DOHH2 (cell line): ENCODE measurements around the gene RSU1.

Source experiments
- H3F3A ChIP-seq: fragments of 200-600 bp; sonication (generic), shearing (Covaris generic); 2 replicates; pipeline ENCODE4 v1.6.0; 2016; ENCODE audit warnings: antibody characterized with exemption, mild to moderate bottlenecking; ENCODE audit not compliant: control insufficient read depth, insufficient read depth
- H3K27ac ChIP-seq: fragments of 200-600 bp; sonication (generic); 2 replicates; pipeline ENCODE4 v1.5.1; 2014; ENCODE audit warnings: low read depth, mild to moderate bottlenecking, low read length, moderate library complexity
- H3K27me3 ChIP-seq: fragments of 200-600 bp; sonication (generic); 2 replicates; pipeline ENCODE4 v1.6.1; 2014; ENCODE audit warnings: mild to moderate bottlenecking, low read length, mixed read lengths; ENCODE audit not compliant: control insufficient read depth
- H3K36me3 ChIP-seq: fragments of 200-600 bp; sonication (generic); 2 replicates; pipeline ENCODE4 v1.6.1; 2014; ENCODE audit warnings: mild to moderate bottlenecking, low read length, moderate library complexity, mixed read lengths; ENCODE audit not compliant: control insufficient read depth
- H3K4me1 ChIP-seq: fragments of 200-600 bp; sonication (generic); 2 replicates; pipeline ENCODE4 v1.6.1; 2014; ENCODE audit warnings: mild to moderate bottlenecking, low read length, mixed read lengths; ENCODE audit not compliant: control insufficient read depth
- H3K4me2 ChIP-seq: fragments of 200-600 bp; sonication (generic); 2 replicates; pipeline ENCODE4 v1.6.0; 2014; ENCODE audit warnings: mild to moderate bottlenecking, low read length, moderate library complexity
- H3K4me3 ChIP-seq: fragments of 200-600 bp; sonication (generic); 2 replicates; pipeline ENCODE4 v1.5.1; 2014; ENCODE audit warnings: mild to moderate bottlenecking, low read length, mixed read lengths
- H3K79me2 ChIP-seq: fragments of 200-600 bp; sonication (generic); 2 replicates; pipeline ENCODE4 v1.6.1; 2014; ENCODE audit warnings: mild to moderate bottlenecking, low read length, mixed read lengths; ENCODE audit not compliant: control insufficient read depth
- H3K9me2 ChIP-seq: fragments of 200-600 bp; sonication (generic); replicated peaks from 2 replicates; pipeline ENCODE4 v1.6.1; 2014; ENCODE audit warnings: mild to moderate bottlenecking, low read length, mixed read lengths; ENCODE audit not compliant: control insufficient read depth
- H3K9me3 ChIP-seq: fragments of 200-600 bp; sonication (generic); 2 replicates; pipeline ENCODE4 v1.6.1; 2014; ENCODE audit warnings: antibody characterized with exemption, low read length, mixed read lengths; ENCODE audit not compliant: control insufficient read depth, insufficient read depth
- H4K20me1 ChIP-seq: fragments of 200-600 bp; sonication (generic); 2 replicates; pipeline ENCODE4 v1.6.0; 2014; ENCODE audit warnings: low read depth, mild to moderate bottlenecking, antibody characterized with exemption, low read length, moderate library complexity; ENCODE audit not compliant: control insufficient read depth, insufficient read depth
- CTCF ChIP-seq: fragments of 200-600 bp; sonication (generic); IDR thresholded peaks from one replicate; pipeline ENCODE4 v1.5.1; 2014; ENCODE audit warnings: antibody characterized with exemption, mild to moderate bottlenecking, low read depth, low read length; ENCODE audit not compliant: poor library complexity, severe bottlenecking
- EZH2phosphoT487 ChIP-seq: fragments of 200-600 bp; sonication (generic); IDR thresholded peaks from 2 replicates; pipeline ENCODE4 v1.6.1; 2017; ENCODE audit warnings: borderline replicate concordance, mild to moderate bottlenecking, antibody characterized with exemption, low read length, moderate library complexity, mixed read lengths

RSU1 gene

DNA sequence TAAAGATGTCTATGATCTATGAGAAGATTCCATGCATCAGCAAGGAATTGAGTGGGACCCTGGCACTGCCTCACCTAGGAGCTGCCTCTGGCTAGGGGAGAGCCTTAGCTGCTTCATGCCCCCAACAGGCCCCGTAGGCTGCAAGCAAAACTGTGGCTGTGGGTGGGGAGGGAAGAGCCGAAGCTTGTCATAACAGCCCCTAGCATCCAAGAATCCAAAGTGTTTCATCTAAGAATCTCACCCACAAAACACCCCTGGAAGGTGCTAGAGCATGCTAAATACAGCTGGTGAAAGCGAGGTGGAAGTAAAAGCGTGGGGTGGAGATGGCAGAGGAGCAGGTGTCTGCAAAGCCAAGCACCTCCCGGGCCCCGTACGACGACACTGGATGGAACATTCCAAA, 208.0 kb downstream of the RSU1 start:
- Histone ChIP-seq H3K79me2 (no peaks in the 10 kb centered on the region), H3K9me3 (no peaks in the 10 kb centered on the region), H3K4me3 (no peak overlapping the region), H3K4me1 (no peaks in the 10 kb centered on the region), H3K9me2 (no peaks in the 10 kb centered on the region), H3K36me3 (no peaks in the 10 kb centered on the region), H3K27me3 (no peaks in the 10 kb centered on the region), H4K20me1 (no peaks in the 10 kb centered on the region), H3K27ac (no peak overlapping the region), H3F3A (no peaks in the 10 kb centered on the region), H3K4me2 (no peak overlapping the region)
- no peak for TF ChIP-seq CTCF
- TF ChIP-seq EZH2phosphoT487, result no peak

- H4K20me1 ChIP-seq, result no peaks in the 10 kb centered on the region
- H3K9me2 ChIP-seq, result no peaks in the 10 kb centered on the region
- no peak for TF ChIP-seq EZH2phosphoT487
- TF ChIP-seq CTCF, result no peak
These were observed 210.3 kb downstream of the RSU1 start for GRCh38 chr10:16606923-16607322.

GRCh38 chr10:16606421-16606820, 210.8 kb downstream of the RSU1 start:
- no peaks in the 10 kb centered on the region for H4K20me1 ChIP-seq
- no peak overlapping the region for H3K4me2 ChIP-seq
- TF ChIP-seq CTCF (no peak), EZH2phosphoT487 (no peak)
- H3K4me3 ChIP-seq, result no peak overlapping the region
- H3K36me3 ChIP-seq, result no peaks in the 10 kb centered on the region
- no peaks in the 10 kb centered on the region for H3K9me2 ChIP-seq
- H3K9me3 ChIP-seq, result no peaks in the 10 kb centered on the region
- H3F3A ChIP-seq, result no peaks in the 10 kb centered on the region
- no peaks in the 10 kb centered on the region for H3K79me2 ChIP-seq
- H3K4me1 ChIP-seq, result no peaks in the 10 kb centered on the region
- no peaks in the 10 kb centered on the region for H3K27me3 ChIP-seq
- no peak overlapping the region for H3K27ac ChIP-seq

More at GRCh38 chr10:16606923-16607322, 210.3 kb downstream of the RSU1 start:
- H3K79me2 ChIP-seq, result no peaks in the 10 kb centered on the region
- H3K36me3 ChIP-seq, result no peaks in the 10 kb centered on the region
- no peak overlapping the region for H3K4me2 ChIP-seq
- no peak overlapping the region for H3K4me3 ChIP-seq
- H3K9me3 ChIP-seq, result no peaks in the 10 kb centered on the region
- no peaks in the 10 kb centered on the region for H3F3A ChIP-seq
- no peaks in the 10 kb centered on the region for H3K27me3 ChIP-seq
- H3K4me1 ChIP-seq, result no peaks in the 10 kb centered on the region
- no peak overlapping the region for H3K27ac ChIP-seq

DNA sequence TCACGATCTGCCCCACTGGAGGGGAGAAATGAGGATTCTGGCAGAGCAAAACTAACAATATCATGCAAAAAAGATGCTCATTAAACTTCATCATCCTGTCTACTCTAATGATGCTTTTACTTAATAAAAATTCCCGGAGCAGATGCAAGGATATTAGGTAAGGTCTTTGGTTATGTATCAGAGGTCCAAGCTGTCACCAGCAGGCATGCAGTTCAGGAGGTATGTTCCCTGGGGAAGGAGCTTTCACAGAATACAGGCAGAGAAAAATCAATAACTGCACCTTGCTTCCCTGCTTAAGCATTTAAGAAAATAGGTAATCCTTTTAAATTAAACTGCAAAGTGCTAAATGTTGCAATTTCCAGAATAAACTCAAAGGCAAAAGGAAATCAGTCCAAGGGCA, 213.9 kb downstream of the RSU1 start:
- Histone ChIP-seq H3K36me3 (no peaks in the 10 kb centered on the region), H3K4me3 (no peak overlapping the region), H3K9me2 (no peaks in the 10 kb centered on the region), H3K4me1 (no peaks in the 10 kb centered on the region), H3F3A (no peaks in the 10 kb centered on the region), H3K27ac (no peak overlapping the region), H3K27me3 (no peaks in the 10 kb centered on the region), H3K4me2 (no peak overlapping the region), H3K9me3 (no peaks in the 10 kb centered on the region), H3K79me2 (no peaks in the 10 kb centered on the region), H4K20me1 (no peaks in the 10 kb centered on the region)
- TF ChIP-seq CTCF, result no peak
- no peak for TF ChIP-seq EZH2phosphoT487
